Stimulated activated CD4-positive, alpha-beta T cell treated with anti-CD3 and anti-CD28 coated beads, Interleukin-2, amount 100 ng/mL, for 48 hours (primary cell): ENCODE measurements around the gene TSC2.

Experiments used
- DNase-seq, 2 donors: peaks; one replicate each; pipeline ENCODE4 v3.0.0-alpha.2; 2020

TSC2 gene

GRCh38 chr16:2044541-2044940 is 3.2 kb upstream of the TSC2 start:
- no peak for DNase-seq

- no peak for DNase-seq
Measured at GRCh38 chr16:2045965-2046892, 1.6 kb upstream of the TSC2 start.

GRCh38 chr16:2046893-2047329 is 874 bp upstream of the TSC2 start:
- DNase-seq, result no peak

- DNase-seq, result peak in 1 of 2 donors; percentile 15
Measured at GRCh38 chr16:2048116-2048543, 345 bp downstream of the TSC2 start.

GRCh38 chr16:2053211-2053610 is 5.4 kb downstream of the TSC2 start:
- DNase-seq, result no peak

- DNase-seq, result no peak
Measured at GRCh38 chr16:2053897-2054296, 6.1 kb downstream of the TSC2 start.

- DNase-seq, result no peak
Measured at GRCh38 chr16:2054543-2055245, 6.9 kb downstream of the TSC2 start.

- DNase-seq, result no peak
Measured at GRCh38 chr16:2056077-2056476, 8.3 kb downstream of the TSC2 start.

- DNase-seq, result no peak
Measured at GRCh38 chr16:2056681-2057407, 9.1 kb downstream of the TSC2 start.

GRCh38 chr16:2057438-2057837 is 9.7 kb downstream of the TSC2 start:
- no peak for DNase-seq

GRCh38 chr16:2058420-2058819 is 10.6 kb downstream of the TSC2 start:
- no peak for DNase-seq

- DNase-seq, result no peak
Measured at GRCh38 chr16:2058872-2059271, 11.1 kb downstream of the TSC2 start.

GRCh38 chr16:2060346-2060745 is 12.6 kb downstream of the TSC2 start:
- DNase-seq, result no peak

- DNase-seq, result no peak
Measured at GRCh38 chr16:2061023-2061422, 13.2 kb downstream of the TSC2 start.

GRCh38 chr16:2061526-2061925 is 13.7 kb downstream of the TSC2 start:
- no peak for DNase-seq

- no peak for DNase-seq
Measured at GRCh38 chr16:2062801-2063200, 15.0 kb downstream of the TSC2 start.

GRCh38 chr16:2063861-2064260 is 16.1 kb downstream of the TSC2 start:
- no peak for DNase-seq

- DNase-seq, result no peak
Measured at GRCh38 chr16:2064368-2064945, 16.7 kb downstream of the TSC2 start.

- no peak for DNase-seq
Measured at GRCh38 chr16:2066139-2066538, 18.4 kb downstream of the TSC2 start.

- DNase-seq, result no peak
Measured at GRCh38 chr16:2070576-2071453, 23.0 kb downstream of the TSC2 start.

- no peak for DNase-seq
Measured at GRCh38 chr16:2071454-2072202, 23.8 kb downstream of the TSC2 start.
